ENCODE measurements around the gene PGM2L1. TPM values are rescaled to one million over a fixed set of nuclear protein-coding genes. Genes with fewer than 3 reads are reported as not detected.
"Not testable (repeated sequence)": the region's sequence is repeated elsewhere in the genome, so short reads cannot be mapped to it uniquely, and the experiment has no call there.

Gene PGM2L1
- total RNA-seq, 1 donor = 3.5 TPM

DNA sequence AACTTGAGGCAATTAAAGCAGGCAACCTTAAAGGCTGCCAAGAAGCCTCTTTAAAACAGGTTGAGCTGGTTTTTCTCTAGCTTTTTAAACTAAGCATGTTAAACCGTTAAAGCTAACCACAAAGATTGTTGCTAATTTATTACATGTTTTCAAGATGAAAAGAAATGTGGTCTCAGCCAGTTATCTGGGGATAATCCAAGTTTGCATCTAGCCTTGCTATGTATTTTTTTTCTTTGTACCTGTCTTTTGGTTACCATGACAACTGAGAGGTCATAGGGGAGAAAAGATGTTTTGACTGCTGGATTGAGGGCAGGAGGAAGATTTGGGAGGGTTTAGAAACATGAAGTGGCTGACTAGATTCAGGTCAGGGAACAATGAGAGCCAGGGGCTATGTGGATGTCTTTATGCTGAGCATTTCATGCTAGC lies 19.2 kb upstream of the PGM2L1 start:
- Histone ChIP-seq H3K4me3 (ENCODE audit: low read length) (no peak overlapping the region), H3K4me1 (ENCODE audit: insufficient read depth, low read length) (peaks cover 3% of the 10 kb centered on the region), H3K27me3 (ENCODE audit: insufficient read depth, low read length) (no peaks in the 10 kb centered on the region), H3K9me3 (ENCODE audit: low read depth, low read length) (no peaks in the 10 kb centered on the region)

DNA sequence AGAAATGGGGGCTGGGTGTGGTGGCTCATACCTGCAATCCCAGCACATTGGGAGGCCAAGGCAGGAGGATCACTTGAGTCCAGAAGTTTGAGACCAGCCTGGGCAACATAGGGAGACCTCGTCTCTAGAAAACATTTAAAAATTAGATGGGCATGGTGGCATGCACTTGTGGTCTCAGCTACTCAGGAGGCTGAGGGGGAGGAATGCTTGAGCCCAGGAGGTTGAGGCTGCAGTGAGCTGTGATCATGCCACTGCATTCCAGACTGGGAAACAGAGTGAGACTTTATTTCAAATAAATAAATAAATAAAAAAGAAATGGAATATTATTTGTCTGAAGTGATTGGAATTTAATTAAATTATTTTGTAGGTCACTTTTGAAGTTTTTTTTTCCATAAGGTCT lies 18.7 kb upstream of the PGM2L1 start:
- not testable (repeated sequence) for H3K9me3 ChIP-seq (ENCODE audit: low read depth, low read length); H3K4me3 ChIP-seq (ENCODE audit: low read length); H3K27me3 ChIP-seq (ENCODE audit: insufficient read depth, low read length); H3K4me1 ChIP-seq (ENCODE audit: insufficient read depth, low read length)

DNA sequence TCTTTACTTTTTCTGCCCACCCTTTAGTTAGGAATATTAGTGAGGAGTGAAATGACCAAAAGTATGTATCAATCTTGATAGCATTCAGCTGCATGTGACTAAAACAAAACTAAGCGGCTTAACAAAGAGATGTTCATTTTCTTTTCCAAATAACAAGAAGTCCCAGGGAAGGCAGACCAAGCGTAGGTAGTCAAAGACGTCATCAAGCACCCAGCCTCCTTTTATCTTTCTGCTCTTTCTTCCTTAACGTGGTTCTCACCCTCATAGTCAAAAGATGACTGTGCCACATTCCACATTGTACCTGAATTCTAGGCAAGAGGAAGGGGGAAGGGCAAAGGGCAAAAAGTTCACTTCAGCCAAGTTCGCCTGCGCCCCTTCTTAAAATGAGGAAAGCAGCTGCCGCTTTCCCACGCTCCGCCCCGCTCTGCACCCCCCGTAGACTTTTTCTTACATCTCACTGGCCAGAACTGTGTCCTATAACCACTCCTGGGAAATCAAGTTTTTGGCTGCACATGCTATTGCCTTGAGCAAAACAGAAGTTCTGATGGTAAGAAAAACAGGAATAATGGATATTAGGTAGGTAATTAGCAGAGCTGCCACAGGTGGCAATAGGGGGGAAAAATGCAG lies 14.6 kb upstream of the PGM2L1 start:
- H3K4me1 ChIP-seq (ENCODE audit: insufficient read depth, low read length) = peaks cover 2% of the 10 kb centered on the region
- H3K9me3 ChIP-seq (ENCODE audit: low read depth, low read length) = no peaks in the 10 kb centered on the region
- H3K4me3 ChIP-seq (ENCODE audit: low read length) = no peak overlapping the region
- no peaks in the 10 kb centered on the region for H3K27me3 ChIP-seq (ENCODE audit: insufficient read depth, low read length)

DNA sequence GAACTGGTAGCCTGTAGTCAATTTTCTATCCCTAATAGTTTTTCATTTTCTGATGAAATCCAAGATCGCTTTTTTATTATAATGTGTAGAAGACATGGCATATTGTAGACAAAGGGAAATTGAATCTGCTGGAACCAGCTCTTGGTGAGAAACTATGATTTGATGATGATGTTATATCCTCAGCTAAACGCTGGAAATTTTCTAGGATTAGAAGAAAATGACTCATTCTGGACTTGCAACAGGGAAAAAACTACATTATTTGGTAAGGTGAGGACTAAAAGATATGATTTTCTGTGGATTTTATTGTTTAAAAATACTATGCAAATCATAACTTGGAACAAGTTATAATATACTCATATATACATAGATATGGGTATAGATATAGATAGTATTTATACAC lies 14.1 kb upstream of the PGM2L1 start:
- Histone ChIP-seq H3K9me3 (ENCODE audit: low read depth, low read length) (no peaks in the 10 kb centered on the region), H3K4me3 (ENCODE audit: low read length) (no peak overlapping the region), H3K27me3 (ENCODE audit: insufficient read depth, low read length) (no peaks in the 10 kb centered on the region), H3K4me1 (ENCODE audit: insufficient read depth, low read length) (no peaks in the 10 kb centered on the region)

DNA sequence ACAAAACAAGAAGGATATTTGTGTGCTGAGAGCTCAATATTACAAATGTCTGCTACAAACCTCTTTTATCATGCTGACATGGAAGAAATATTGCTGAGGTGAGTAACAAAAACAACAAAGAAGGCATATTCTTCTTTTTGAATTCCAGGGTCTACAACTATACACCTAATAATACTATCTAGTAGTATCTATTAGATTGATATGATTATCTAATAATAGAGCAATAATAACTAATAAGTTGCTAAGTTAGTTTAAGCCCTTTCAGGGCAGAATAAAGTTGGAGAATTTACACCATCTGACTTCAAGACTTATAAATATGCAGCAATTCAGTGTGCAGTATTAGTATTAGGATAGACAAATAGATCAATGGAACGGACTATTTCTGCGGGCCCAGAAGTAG lies 11.4 kb upstream of the PGM2L1 start:
- H3K27me3 ChIP-seq (ENCODE audit: insufficient read depth, low read length) = no peaks in the 10 kb centered on the region
- no peaks in the 10 kb centered on the region for H3K9me3 ChIP-seq (ENCODE audit: low read depth, low read length)
- no peaks in the 10 kb centered on the region for H3K4me1 ChIP-seq (ENCODE audit: insufficient read depth, low read length)
- H3K4me3 ChIP-seq (ENCODE audit: low read length) = no peak overlapping the region

DNA sequence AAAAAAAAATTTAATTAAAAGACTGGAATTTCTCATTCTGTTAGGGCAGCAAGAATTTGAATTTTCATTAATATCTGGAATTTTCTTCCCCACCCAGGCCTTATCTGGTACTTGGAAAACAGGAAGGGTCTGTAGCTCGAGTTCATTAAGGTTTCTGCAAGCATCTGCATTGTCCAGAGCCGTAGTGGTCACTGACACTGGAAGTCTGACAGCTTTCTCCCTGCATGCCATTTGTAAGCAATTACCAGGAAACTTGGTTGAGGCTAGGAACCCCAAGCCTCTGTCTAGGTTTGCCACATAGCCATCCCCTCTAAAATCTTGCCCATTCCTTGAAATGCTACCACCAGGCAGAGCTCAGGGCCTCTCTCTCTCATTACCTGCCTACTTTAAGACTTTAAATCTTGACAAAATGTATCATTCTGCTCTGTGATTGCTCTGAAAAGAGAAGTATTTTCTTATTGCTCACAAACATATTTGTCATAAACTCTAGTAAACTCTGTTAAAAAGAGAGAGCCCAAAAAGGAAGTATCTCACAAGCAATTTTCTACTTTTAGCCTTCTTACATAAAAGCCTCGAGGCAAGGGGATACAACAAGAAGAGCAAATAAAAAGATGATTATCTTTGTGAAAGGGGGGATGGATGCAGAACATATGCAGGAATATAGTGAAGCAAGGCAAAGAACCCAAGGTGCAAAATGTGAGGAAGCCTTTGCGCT lies 5.5 kb upstream of the PGM2L1 start:
- Histone ChIP-seq H3K9me3 (ENCODE audit: low read depth, low read length) (no peaks in the 10 kb centered on the region), H3K4me1 (ENCODE audit: insufficient read depth, low read length) (no peaks in the 10 kb centered on the region), H3K4me3 (ENCODE audit: low read length) (no peak overlapping the region), H3K27me3 (ENCODE audit: insufficient read depth, low read length) (no peaks in the 10 kb centered on the region)

DNA sequence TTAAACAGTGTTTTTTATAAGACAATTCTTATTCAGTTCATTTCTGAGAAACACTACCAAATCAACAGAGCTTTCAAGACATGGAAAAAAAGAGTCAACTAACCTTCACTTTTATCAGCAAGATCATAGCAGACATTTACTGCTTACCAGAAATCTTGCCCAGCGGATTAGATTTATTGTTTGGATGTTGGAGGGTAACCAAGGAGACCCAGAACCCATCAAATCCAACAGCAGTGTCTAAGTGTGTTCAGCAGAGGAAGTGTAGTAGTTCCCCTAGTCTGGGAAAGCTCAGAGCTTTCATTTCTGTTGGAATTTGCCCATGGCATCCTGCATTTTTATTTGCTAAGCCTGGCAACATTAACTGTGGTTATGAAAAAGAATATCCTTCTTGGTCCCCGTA lies 2.4 kb upstream of the PGM2L1 start:
- no peaks in the 10 kb centered on the region for H3K9me3 ChIP-seq (ENCODE audit: low read depth, low read length)
- H3K27me3 ChIP-seq (ENCODE audit: insufficient read depth, low read length) = no peaks in the 10 kb centered on the region
- peaks cover 3% of the 10 kb centered on the region for H3K4me1 ChIP-seq (ENCODE audit: insufficient read depth, low read length)
- H3K4me3 ChIP-seq (ENCODE audit: low read length) = no peak overlapping the region

DNA sequence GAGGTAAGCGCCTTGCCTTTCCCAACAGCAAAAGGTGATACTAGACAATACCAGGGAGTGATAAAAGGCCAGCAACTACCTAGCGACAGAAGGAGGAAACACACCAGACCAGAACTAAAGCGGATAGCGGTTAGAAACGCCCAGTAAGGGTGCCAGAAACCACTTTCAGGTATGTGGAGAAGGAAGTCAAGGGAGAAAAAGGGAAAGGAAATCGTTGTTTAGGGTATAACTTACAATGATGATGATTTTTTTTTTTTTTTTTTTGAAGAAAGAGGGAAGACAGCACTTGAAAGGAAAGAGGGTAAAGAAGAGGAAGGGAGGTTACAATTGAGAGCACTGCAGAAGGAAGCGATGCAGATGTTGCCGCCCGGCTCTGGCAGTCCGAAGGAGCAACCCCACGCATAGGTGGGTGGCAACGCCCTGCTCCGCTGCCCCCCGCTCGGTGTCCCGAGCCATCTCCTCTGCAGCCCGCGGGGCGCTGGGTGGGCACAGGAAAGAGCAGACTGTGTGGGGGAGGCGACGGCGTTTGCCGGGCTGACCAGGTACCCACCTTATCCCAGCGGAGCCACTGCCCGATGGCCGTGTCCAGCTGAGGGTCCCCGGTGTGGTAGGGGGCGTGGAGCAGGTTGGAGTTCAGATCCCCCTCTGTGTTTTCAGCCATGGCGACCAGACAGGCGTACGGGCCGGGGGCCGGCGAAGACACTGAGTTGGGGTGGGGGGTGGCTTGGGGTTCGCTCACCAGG lies 561 bp downstream of the PGM2L1 start:
- no peaks in the 10 kb centered on the region for H3K27me3 ChIP-seq (ENCODE audit: insufficient read depth, low read length)
- peak overlapping the region; percentile 64 for H3K4me3 ChIP-seq (ENCODE audit: low read length)
- H3K4me1 ChIP-seq (ENCODE audit: insufficient read depth, low read length) = peaks cover 3% of the 10 kb centered on the region

DNA sequence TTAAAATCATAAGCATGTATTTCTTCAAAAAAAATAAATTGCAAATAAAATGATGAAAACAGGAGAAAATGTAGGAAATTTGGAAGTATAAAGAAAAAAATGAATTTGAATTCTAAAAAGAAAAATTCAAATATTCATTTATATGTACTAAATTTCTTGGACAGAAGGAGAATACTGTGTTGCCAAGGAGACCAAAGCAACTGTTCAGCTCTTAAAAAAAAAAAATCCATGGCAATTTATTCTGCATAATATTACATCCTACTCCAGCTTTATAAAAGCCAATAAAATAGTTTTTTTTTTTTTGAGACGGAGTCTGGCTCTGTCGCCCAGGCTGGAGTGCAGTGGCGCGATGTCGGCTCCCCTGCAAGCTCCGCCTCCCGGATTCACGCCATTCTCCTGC lies 6.0 kb downstream of the PGM2L1 start:
- Histone ChIP-seq H3K4me3 (ENCODE audit: low read length) (no peak overlapping the region), H3K27me3 (ENCODE audit: insufficient read depth, low read length) (no peaks in the 10 kb centered on the region), H3K4me1 (ENCODE audit: insufficient read depth, low read length) (peaks cover under 1% of the 10 kb centered on the region), H3K9me3 (ENCODE audit: low read depth, low read length) (no peaks in the 10 kb centered on the region)

More for the DNA sequence above, 561 bp downstream of the PGM2L1 start:
- no peaks in the 10 kb centered on the region for H3K9me3 ChIP-seq (ENCODE audit: low read depth, low read length)

DNA sequence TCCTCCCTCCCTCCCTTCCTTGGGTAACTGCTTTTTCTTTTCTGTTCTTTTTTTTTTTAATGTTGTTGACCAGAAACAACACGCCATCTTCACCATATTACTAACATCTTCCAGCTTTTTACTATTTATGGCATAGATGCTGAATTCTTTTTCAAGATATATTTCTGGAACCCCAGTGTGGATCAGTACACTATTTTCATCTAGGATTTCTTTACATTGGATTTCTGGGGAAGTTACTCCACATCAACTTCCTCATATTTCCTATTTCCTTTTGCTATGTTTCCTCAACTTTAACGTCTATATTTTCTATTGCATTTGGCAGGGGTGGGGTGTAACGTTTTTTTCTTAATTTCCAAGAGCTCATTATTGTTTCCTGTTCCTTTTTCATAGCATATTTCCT lies 7.0 kb downstream of the PGM2L1 start:
- no peaks in the 10 kb centered on the region for H3K4me1 ChIP-seq (ENCODE audit: insufficient read depth, low read length)
- H3K4me3 ChIP-seq (ENCODE audit: low read length) = no peak overlapping the region
- no peaks in the 10 kb centered on the region for H3K27me3 ChIP-seq (ENCODE audit: insufficient read depth, low read length)
- no peaks in the 10 kb centered on the region for H3K9me3 ChIP-seq (ENCODE audit: low read depth, low read length)

DNA sequence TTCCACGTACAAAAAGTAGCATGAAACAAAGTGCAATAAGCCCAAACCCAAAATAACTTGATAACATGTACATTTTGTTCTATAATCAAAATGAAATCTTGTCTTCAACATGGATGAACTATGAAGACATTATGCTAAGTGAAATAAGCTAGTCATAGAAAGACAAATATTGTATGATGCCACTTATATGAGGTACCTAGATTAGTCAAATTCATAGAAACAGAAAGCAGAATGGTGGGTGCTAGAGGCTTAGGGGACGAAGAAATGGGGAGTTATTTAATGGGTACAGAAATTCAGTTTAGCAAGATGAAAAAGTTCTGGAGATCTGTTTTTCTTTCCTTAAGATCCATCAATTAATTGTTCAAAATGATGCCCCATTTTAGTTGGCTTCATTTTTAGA lies 7.5 kb downstream of the PGM2L1 start:
- H3K4me1 ChIP-seq (ENCODE audit: insufficient read depth, low read length) = no peaks in the 10 kb centered on the region
- no peak overlapping the region for H3K4me3 ChIP-seq (ENCODE audit: low read length)
- H3K9me3 ChIP-seq (ENCODE audit: low read depth, low read length) = no peaks in the 10 kb centered on the region

DNA sequence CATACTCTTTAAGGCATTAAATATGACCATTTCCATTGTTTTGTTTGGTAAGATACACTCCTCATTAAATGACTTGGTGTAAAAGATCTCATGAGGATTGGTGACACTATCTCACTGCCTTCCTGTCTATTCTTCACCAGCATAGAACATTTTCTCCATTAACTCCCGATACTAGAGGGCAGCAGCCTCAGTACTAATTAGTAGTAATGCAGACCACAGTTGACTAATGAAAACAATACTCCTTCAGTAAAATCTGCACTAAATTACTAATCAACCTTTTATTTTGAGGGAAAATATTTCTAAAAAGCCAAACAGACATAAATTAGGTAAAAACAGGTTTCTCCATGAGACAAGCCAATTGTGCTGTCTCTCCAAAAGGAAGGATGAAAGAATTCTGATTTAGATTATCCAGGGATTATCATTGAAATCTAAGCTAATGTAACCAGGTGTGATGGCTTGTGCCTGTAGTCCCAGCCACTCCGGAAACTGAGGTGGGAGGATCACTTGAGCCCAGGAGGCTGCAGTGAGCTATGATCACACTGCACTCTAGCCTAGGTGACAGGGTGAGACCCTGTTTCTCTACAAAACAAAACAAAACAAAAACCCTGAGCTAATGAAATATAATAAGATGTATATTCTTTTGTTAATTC lies 9.4 kb downstream of the PGM2L1 start:
- Histone ChIP-seq H3K9me3 (ENCODE audit: low read depth, low read length) (no peaks in the 10 kb centered on the region), H3K4me1 (ENCODE audit: insufficient read depth, low read length) (no peaks in the 10 kb centered on the region), H3K4me3 (ENCODE audit: low read length) (no peak overlapping the region), H3K27me3 (ENCODE audit: insufficient read depth, low read length) (no peaks in the 10 kb centered on the region)

More for the DNA sequence above, 7.5 kb downstream of the PGM2L1 start:
- no peaks in the 10 kb centered on the region for H3K27me3 ChIP-seq (ENCODE audit: insufficient read depth, low read length)

DNA sequence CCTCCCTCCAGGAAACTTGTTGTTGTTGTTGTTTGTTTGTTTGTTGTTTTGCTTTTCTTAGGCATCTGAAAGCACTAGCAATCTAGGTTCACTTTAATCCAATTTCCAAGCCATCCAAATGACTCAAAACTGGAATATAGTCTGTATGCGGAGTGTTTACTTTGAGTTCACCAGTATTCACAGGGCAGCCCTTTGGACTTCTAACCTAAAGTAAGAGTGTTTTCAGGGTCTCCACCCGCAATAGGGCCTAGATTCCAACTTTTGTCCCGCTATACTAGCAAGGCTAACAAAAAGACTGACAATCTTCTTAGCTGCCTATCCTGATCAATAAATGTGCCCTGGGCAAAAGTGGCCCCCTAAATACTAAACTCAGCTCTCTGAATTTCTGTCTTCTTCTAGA lies 13.6 kb downstream of the PGM2L1 start:
- no peaks in the 10 kb centered on the region for H3K9me3 ChIP-seq (ENCODE audit: low read depth, low read length)
- H3K27me3 ChIP-seq (ENCODE audit: insufficient read depth, low read length) = no peaks in the 10 kb centered on the region
- no peak overlapping the region for H3K4me3 ChIP-seq (ENCODE audit: low read length)
- no peaks in the 10 kb centered on the region for H3K4me1 ChIP-seq (ENCODE audit: insufficient read depth, low read length)

DNA sequence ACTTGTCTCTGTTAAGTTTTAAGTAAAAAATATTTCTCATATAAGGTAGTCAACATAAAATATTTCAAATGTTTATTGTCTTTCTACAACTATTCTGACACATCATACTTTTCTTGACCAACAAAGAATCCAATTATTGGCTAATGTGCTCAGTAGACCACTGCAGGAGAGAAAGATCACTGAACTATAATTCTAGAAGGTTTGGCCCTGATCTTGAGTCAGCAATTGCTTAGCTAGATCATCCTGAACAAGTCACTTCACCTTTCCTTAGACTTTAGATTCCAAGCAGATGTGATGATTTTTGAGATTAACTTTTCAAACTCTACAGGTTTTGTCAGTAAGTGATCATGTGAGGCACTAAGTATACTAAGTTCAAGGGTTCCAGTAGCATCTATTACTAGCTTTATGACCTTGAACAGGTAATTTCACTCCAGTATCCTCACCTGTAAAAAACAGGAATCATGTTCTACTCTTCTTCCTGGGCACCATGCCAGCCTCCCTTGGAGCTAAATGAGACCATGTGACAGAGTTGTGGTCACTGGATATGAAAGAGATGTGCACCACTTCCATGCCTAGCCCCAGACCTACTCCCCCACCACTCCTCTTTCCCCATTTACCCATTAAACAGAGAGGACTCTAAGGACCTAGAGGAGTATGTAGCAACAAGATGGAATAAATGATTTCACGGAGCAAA lies 17.3 kb downstream of the PGM2L1 start:
- H3K4me1 ChIP-seq (ENCODE audit: insufficient read depth, low read length) = no peaks in the 10 kb centered on the region
- no peaks in the 10 kb centered on the region for H3K9me3 ChIP-seq (ENCODE audit: low read depth, low read length)
- H3K27me3 ChIP-seq (ENCODE audit: insufficient read depth, low read length) = no peaks in the 10 kb centered on the region
- no peak overlapping the region for H3K4me3 ChIP-seq (ENCODE audit: low read length)

DNA sequence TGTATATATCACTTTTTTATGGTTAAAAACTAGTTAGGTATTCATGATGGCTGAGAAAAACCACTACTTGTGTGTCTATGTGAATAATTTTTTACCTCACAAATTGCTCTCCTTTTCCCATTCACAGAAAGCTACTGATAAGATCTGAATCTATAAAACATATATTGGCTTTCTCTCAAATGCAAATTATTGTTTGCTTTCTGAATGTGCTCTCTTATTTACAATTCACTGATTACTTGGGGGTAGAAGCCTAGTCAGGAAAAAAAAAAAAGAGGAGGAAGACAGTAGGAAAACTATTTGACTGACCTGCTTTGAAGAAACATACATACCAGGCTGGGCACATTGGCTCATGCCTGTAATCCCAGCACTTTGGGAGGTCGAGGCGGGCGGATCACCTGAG lies 20.5 kb downstream of the PGM2L1 start:
- Histone ChIP-seq H3K9me3 (ENCODE audit: low read depth, low read length) (no peaks in the 10 kb centered on the region), H3K27me3 (ENCODE audit: insufficient read depth, low read length) (no peaks in the 10 kb centered on the region), H3K4me3 (ENCODE audit: low read length) (no peak overlapping the region), H3K4me1 (ENCODE audit: insufficient read depth, low read length) (no peaks in the 10 kb centered on the region)

Measured in mononuclear cell (primary cell).